ENCODE measurements around the gene ZDHHC6. TPM values are rescaled to one million over a fixed set of nuclear protein-coding genes. Genes with fewer than 3 reads are reported as not detected.
"Not testable (repeated sequence)": the region's sequence is repeated elsewhere in the genome, so short reads cannot be mapped to it uniquely, and the experiment has no call there.

Gene ZDHHC6
- total RNA-seq, 1 donor from 2014 or later = 19.5 TPM

DNA sequence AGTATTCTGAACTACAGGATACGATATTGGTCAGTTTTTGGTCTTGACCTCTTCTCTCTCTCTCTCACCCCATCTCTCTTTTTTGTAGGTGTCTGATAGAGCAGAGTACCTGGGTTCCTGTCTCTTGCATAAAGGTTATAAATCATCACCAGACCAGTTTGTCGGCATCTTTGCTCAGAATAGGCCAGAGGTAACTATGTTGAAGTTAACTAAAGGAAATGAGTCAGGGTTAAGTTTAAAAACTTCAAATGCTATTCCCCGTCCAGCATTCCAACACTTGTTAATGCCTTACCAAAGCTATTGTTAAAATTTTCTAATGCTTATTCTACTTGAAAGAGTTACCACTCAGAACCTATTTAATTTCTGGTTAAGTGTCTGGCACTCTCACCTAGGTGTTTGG lies 42.1 kb downstream of the ZDHHC6 start:
- intact Hi-C loops (cut with DNase I) = no loop called here
- ATAC-seq = no peak
- DNase-seq (ENCODE audit: missing footprints) = no peak

DNA sequence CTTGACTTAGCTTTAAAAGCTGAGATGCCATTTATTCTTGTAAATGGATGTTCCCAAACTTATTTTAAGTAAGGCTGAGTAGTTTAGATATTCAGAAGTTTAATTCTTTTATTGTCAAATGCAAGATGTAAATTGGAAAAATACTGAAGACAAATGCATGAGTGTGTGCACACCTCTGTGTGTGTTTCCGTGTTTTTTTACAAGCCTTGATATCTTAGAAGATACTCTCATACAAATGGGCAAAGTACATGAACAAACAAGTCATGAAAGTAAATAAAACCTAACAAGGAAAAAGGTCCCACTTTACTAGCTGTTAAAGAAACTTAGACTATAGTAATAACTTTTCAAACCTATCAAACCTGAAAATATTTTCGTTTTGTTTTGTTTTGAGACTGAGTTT lies 43.8 kb downstream of the ZDHHC6 start:
- DNase-seq (ENCODE audit: missing footprints) (no peak), ATAC-seq (no peak)
- intact Hi-C loops (cut with DNase I) = no loop called here

DNA sequence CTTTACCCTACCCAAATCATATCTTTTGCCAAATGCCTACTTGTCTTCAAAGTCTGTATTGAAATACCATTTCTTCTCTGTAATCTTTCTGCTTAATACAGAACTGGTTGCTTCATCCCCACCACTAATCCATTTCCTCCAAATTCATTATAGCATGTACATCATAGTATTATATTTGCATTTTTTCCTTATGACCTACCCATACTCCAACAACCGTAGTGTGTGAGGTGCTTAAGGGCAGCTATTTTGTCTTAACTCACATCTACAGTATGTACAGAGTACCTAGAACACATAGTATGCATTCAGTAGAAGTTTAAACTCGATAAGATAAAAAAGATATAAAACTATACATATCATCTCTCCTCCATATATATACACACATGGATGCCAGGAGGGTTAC lies 49.1 kb downstream of the ZDHHC6 start:
- intact Hi-C loops (cut with DNase I) = no loop called here
- ATAC-seq (no peak), DNase-seq (ENCODE audit: missing footprints) (no peak)

DNA sequence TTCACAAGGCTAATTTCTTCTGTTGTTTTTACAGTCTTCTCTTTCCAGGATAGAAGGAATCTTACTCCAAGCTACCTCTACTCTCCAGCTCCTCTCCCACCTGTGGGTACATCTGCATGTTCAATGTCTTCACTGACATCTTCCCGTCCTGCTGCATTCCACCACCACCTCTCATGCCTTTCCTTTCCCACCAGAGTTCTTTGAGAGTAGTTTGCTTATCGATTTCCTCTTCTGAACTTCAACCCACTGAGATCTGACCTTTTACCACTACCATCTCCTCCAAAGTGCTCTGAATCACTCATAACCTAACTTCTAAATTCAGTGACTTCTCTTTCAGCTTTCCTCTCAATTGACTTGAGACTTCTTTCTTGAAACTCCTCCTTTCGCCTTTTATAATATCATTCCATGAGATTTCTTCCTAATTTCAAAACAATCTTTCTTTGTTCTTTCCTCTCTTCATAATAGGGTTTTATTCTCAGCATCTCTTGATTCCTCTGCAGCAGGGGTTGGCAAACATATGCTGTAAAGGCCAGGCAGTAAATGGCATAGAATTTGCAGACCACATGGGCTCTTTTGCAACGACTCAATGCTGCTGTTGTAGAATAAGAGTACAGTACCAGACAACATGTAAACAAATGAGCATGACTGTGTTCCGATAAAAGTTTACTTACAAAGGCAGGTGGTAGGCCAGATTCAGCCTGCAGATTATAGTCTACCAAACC lies 50.7 kb downstream of the ZDHHC6 start:
- no peak for DNase-seq (ENCODE audit: missing footprints)
- no peak for ATAC-seq
- intact Hi-C loops (cut with DNase I) = no loop called here

DNA sequence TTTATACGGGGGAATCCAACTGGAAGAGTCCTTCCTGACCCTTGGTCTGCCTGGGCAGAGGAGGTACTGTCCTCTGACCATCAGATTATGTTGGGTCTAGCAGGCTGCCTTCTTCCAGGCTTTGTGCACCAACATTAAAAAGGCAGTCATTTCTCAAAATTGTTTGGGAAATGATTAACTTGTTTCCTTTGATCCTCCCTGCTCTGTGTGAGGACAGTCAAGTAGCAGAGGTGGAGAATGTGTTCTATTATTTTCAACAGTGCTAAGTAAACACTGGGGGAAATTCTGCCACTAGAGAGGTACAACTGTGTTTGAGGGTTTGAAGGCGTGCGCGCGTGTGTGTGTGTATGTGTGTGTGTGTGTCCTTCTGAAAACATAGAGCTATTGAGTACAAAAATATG lies 52.2 kb downstream of the ZDHHC6 start:
- ATAC-seq (no peak), DNase-seq (ENCODE audit: missing footprints) (no peak)
- intact Hi-C loops (cut with DNase I) = no loop called here

DNA sequence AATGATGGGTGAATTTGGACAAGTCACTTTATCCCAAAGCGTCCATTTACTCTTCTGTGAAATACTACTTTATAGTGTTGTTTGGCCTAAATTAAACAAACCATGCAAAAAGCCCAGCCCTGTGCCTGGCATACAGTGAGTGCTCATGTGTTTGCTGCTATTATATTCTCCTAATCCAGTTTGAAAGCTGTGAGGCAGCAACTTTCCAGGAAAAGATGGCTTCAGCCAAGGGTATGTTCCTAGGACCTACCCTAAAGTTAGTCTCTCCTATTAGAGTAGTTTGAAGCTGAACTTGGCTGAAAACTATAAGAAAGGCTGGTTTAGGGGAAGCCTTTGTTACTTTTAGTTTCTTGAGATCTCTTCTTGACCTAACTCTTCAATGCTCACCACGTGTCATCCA lies 52.9 kb downstream of the ZDHHC6 start:
- DNase-seq (ENCODE audit: missing footprints) (no peak), ATAC-seq (no peak)
- intact Hi-C loops (cut with DNase I) = no loop called here

DNA sequence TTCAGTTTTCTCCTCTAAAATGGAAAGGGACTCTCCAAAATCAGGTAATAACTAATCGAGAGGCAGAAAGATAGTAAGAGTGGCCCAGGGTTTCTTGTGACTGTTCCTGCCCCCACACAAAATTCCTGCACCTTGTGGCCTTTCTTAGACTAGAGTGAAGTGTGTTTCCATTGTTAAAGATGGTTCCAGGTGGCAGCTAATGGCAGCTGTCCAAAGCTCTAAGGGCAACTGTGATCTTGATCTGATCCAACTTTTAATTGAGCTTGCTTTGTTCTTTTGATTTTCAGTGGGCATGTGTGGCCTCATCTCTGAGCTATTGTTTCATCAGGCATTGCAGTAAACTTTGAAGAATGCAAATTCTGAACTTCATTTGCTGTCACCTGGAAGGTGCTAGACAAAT lies 53.4 kb downstream of the ZDHHC6 start:
- intact Hi-C loops (cut with DNase I) = no loop called here
- DNase-seq (ENCODE audit: missing footprints) (no peak), ATAC-seq (no peak)

DNA sequence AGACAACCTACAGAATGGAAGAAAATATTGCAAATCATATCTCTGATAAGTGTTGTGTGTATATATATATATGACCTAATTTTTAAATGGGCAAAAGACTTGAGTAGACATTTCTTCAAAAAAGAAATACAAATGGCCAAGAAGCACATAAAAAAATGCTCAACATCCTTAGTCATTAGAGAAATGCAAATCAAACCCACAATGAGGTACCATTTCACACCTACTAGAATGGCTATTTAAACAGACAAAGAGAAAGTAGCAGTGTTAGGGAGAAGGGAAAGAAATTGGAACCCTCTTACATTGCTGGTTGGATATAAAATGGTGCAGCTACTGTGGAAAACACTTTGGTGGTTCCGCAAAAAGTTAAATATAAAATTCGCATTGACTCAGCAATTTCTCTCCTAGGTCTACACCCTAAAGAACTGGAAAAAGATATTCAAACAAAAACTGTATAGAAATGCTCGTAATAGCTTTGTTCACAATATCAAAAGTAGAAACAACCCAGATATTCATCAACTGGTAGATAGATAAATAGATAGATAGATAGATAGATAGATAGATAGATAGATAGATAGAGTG lies 56.5 kb downstream of the ZDHHC6 start:
- DNase-seq (ENCODE audit: missing footprints) = no peak
- intact Hi-C loops (cut with DNase I) = no loop called here
- no peak for ATAC-seq

DNA sequence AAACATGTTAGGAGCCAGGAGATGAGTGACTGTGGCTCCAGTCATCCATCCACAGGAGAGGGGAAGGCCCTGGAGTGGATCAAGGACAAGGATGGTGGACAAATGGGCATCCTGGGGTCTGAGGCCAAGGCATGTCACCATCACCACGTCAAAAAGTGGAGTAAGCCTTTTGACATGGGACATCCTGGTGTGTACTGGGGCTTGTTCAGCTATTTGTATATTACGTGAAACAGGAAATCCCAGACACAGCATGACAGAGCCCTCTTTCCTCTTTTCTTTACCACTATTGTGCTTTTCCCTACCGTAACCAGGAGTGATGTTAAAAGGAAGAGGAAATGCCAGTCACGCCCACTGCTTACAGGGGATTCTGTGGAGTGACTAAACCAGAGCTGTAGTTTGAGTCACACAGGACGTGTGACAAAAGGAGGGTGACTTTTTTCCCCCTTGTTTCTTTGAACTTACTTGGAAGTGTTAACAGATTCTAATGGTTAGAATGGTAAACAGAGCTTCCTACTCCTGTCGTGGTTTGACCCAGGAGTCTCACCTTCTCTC lies 57.4 kb downstream of the ZDHHC6 start:
- intact Hi-C loops (cut with DNase I) = no loop called here
- DNase-seq (ENCODE audit: missing footprints) = no peak
- peak; percentile 56 for ATAC-seq

DNA sequence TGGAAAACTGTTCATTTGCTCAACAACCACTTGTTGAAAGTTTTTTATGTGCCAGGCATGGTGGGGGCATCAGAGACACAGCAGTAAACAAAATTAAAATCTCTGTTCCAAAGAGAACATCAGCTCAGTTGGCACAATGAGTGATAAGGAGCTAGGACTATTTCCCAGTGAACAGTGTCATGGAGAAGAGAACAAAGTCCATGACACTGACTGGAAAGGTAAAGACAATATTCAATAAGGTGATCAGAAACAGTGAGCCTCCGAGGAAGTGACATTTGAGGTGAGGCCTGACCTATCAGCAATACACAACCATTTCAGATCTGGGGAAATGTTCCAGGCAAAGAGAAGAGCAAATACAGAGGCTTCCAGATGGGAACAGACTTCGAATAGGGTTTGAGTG lies 58.2 kb downstream of the ZDHHC6 start:
- ATAC-seq = no peak

DNA sequence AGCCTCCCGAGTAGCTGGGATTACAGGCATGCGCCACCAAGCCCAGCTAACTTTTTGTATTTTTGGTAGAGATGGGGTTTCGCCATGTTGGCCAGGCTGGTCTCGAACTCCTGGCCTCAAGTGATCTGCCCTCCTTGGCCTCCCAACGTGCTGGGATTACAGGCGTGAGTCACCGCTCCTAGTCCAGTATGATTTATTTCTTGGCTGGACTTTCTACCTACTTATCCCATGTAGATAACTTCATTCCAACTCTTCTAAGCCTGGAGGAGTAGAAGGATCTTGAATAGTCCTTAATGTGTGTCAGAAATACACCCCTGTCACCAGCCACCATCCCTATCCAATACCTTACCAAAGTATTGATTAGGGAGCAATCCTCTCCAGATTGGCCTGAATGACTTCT lies 58.7 kb downstream of the ZDHHC6 start:
- intact Hi-C loops (cut with DNase I); DNase-seq (ENCODE audit: missing footprints); ATAC-seq: not testable (repeated sequence)

More for the DNA sequence above, 58.2 kb downstream of the ZDHHC6 start:
- intact Hi-C loops (cut with DNase I) = no loop called here
- DNase-seq (ENCODE audit: missing footprints) = no peak

DNA sequence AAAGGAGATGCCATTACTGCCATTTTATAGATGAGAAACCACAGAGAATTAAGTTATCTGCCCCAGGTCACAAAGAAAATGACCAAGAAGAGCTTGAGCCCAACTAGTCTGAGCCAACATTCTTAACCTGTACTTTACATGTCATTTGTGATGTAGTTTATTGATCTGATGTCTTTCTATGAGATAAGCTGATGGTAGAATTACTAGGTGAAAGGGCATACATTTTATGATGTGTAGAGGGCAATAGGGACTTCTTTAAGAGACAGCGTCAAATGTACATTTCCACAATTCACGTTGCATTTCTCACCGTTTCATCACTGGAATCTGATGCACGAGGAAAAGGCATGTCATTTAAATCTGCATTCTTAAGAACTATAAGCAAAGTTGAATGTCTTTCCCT lies 61.5 kb downstream of the ZDHHC6 start:
- no peak for ATAC-seq
- intact Hi-C loops (cut with DNase I) = no loop called here
- DNase-seq (ENCODE audit: missing footprints) = no peak

DNA sequence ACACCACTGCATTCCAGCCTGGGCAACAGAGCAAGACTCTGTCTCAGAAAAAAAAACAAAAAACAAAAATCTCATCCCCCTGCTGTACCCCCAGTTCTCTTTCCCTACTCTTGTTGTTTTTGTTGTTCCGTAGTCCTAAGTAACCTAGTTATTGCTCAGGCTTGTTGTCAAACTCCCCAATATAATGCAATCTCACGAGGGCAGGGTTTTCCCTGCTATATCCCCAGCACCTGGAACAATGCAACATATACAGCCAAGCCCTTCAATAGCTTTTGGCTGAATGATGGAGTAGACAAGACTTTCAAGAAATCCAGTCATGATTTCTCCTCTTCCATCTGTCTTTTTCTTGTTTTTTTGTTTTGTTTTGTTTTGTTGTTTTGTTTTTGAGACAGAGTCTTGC lies 62.6 kb downstream of the ZDHHC6 start:
- ATAC-seq (no peak), DNase-seq (ENCODE audit: missing footprints) (no peak)
- intact Hi-C loops (cut with DNase I) = no loop called here

DNA sequence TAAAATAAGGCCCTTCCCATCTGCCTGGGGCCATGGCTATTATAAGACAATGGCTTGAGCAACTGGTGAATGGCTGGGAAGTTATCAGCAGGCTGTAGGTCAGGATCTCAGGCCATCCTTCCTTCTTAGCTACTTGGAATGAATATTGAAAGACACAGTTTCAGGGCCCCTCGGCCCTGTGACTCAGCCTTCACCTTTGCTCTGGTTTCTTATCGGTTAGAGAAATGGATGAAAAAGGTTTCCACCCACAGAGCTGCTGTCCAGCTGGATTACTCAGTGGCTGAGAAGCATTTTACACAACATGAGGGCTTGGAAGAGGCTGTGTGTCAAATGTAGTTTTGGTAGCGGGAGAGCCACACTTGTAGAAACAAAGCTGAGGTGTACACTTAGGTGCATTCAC lies 63.4 kb downstream of the ZDHHC6 start:
- intact Hi-C loops (cut with DNase I) = no loop called here
- ATAC-seq = peak; percentile 42
- DNase-seq (ENCODE audit: missing footprints) = no peak

DNA sequence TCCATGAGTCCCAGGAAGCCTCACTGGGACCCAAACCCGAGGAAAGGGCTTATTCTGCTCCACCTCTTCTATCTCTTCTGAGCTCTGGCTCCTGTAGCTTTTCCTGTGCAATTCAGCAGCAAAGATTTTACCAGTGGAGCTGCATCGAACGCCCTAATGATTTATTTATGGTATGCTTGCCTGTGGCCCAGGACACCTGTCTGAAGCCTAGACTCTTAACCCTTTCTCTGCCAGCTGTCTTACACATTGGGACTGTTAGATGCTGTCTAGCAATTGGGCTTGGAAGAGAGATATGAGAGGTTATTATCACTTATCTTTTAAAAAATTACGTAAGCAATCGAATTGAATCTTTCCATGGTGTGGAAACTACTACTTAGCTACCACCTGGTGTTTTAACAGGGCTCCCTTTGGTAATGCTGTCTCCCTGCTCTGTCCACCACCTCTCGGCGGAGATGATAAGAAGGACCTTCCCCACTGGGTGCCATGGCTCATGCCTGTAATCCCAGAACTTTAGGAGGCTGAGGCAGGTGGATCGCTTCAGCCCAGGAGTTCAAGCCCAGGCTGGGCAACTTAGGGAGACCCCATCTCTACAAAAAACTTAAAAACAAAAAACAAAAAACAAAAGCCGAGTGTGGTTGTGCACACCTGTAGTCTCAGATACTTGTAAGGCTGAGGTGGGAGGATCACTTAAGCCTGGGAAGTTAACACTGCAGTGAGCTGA lies 64.0 kb downstream of the ZDHHC6 start:
- intact Hi-C loops (cut with DNase I) = no loop called here

More for the DNA sequence above, 64.0 kb downstream of the ZDHHC6 start:
- DNase-seq (ENCODE audit: missing footprints) (no peak), ATAC-seq (peak; percentile 5)

Other genes starting within 250 kb of the ZDHHC6 start
- not detected for gene TECTB, start 163.5 kb downstream of the ZDHHC6 start, total RNA-seq
- 6.4 TPM for gene ACSL5, start 72.8 kb downstream of the ZDHHC6 start, total RNA-seq
- 21.2 TPM for gene VTI1A, start 301 bp upstream of the ZDHHC6 start, total RNA-seq

Measured in Right ventricle myocardium inferior (tissue), 1 donor.